ENCODE results near the gene EVA1A. TPM values are rescaled to one million over a fixed set of nuclear protein-coding genes. Genes with fewer than 3 reads are reported as not detected.

Gene EVA1A
- total and polyA plus RNA-seq, 3 donors from 2014 or later = 5.2 to 13.8 (median 10.3) TPM

DNA sequence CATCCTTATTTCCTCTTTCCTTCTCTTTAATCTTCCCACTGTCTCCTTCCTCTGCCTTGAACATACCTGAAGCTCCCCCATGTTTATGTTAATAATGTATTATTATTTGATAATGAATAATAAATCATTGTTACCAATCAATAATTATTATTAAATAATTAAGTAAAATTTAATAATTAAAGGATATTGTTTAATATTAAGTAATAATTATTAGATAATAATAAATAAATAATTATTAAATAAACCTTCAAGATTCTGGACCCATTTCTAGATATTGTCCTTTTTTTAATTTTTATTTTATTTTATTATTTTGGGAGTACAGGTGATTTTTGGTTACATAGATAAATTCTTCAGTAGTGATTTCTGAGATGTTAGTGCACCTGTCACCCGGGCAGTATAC, 7.4 kb upstream of the EVA1A start:
- intact Hi-C loops (cut with DNase I; ENCODE audit: low total_unique reads) = no loop called here
- DNase-seq = no peak
- WGBS, 2 donors = 97 to 100% methylated on average over 1 of the region's 1 CpG

DNA sequence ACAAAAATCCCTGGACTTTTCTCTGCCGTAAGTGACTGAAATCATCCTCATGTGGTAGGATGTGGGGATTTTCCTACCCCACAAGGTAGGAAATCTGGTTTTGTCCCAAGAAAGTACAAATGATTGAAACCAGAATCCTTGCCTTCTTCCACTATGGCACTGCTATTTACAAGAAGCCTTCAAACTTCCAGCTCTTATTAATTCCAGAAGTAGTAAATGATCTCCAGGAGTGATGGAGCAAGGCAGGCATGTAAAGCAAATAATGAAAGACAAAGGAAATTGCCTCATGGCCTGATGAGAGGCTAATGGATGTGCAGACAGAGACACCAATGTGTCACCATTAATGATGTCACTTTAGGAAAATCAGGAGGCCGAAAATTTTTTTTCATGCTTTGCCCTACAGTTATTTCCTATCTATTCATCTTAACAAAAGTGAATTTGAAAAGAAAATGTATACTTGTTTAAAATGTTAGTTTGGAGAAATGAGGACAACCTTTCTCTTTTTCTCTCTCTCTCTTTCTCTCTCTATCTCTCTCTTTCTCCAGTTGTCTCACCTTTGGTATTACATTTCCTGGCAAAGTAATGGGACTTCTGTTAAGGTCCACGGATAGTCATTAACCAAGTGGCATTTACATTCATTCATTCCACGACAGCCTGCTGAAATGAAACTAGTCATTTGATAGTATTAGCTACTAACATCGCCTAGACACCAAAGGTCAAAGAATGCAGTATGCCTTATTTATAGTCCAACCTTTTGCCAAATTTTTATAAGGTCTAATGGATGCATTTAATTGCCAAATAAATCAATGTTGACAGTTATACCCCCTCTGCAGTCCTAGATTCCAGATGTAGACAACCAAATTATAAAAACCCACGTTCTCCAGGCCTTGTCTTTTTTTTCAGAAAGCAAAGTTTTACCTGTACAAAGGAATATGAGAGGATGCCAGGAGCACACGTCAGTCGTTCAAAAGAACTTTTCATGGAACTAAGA, 5.0 kb upstream of the EVA1A start:
- no peaks in the 10 kb centered on the region for H3K27me3 ChIP-seq
- intact Hi-C loops (cut with DNase I; ENCODE audit: low total_unique reads) = no loop called here
- TF ChIP-seq POLR2A (IDR thresholded peaks at IDR 0.05) = no peak
- TF ChIP-seq, protein P1, sequence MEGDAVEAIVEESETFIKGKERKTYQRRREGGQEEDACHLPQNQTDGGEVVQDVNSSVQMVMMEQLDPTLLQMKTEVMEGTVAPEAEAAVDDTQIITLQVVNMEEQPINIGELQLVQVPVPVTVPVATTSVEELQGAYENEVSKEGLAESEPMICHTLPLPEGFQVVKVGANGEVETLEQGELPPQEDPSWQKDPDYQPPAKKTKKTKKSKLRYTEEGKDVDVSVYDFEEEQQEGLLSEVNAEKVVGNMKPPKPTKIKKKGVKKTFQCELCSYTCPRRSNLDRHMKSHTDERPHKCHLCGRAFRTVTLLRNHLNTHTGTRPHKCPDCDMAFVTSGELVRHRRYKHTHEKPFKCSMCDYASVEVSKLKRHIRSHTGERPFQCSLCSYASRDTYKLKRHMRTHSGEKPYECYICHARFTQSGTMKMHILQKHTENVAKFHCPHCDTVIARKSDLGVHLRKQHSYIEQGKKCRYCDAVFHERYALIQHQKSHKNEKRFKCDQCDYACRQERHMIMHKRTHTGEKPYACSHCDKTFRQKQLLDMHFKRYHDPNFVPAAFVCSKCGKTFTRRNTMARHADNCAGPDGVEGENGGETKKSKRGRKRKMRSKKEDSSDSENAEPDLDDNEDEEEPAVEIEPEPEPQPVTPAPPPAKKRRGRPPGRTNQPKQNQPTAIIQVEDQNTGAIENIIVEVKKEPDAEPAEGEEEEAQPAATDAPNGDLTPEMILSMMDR (IDR thresholded peaks at IDR 0.05) = no peak
- H3K4me3 ChIP-seq = no peak overlapping the region
- peaks cover 12% of the 10 kb centered on the region for H3K4me1 ChIP-seq
- 88 to 89% methylated on average over 8 of the region's 8 CpGs for WGBS, 2 donors
- H3K27ac ChIP-seq = no peak overlapping the region
- no peak for DNase-seq
- no peaks in the 10 kb centered on the region for H3K36me3 ChIP-seq (ENCODE audit: low read depth, missing control alignments)
- H3K9me3 ChIP-seq = no peaks in the 10 kb centered on the region

More for the DNA sequence above, 7.4 kb upstream of the EVA1A start:
- H3K9me3 ChIP-seq = no peaks in the 10 kb centered on the region
- peaks cover 9% of the 10 kb centered on the region for H3K4me1 ChIP-seq
- TF ChIP-seq, protein P1 (IDR thresholded peaks at IDR 0.05) = no peak
- no peak for TF ChIP-seq POLR2A (IDR thresholded peaks at IDR 0.05)
- H3K27me3 ChIP-seq = no peaks in the 10 kb centered on the region
- H3K4me3 ChIP-seq = no peak overlapping the region
- H3K36me3 ChIP-seq (ENCODE audit: low read depth, missing control alignments) = no peaks in the 10 kb centered on the region
- no peak overlapping the region for H3K27ac ChIP-seq

DNA sequence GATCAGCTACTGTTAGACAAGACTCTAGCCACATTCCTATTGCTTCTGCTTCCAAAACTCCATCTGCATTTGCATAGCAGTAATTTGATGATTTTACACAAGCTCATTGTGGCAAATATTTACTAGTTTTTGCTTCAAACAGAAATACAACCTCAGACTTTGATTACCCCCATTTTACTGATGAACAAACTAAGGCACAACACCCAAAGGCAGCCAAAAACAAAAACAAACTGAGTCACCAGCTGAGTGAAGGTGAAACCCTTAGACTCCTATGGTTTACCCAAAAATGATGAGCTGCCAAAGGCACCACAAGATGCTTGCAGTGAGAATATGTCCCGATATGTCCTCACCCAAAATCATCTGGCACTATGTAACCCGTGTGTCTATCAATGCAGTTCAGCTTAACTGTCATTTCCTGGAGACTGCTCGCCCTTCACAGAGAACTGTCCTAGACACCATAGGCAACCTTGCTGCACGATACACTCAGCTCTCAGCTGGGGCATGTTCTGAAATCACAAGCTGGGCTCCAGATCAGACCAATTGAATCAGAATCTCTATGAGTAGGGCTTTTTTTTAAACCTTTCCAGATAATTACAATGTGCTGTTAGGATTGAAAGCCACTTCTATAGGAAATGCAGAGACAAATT, 4.1 kb upstream of the EVA1A start:
- Histone ChIP-seq H3K27ac (no peak overlapping the region), H3K27me3 (no peaks in the 10 kb centered on the region), H3K9me3 (no peaks in the 10 kb centered on the region), H3K4me3 (no peak overlapping the region), H3K36me3 (ENCODE audit: low read depth, missing control alignments) (no peaks in the 10 kb centered on the region), H3K4me1 (peaks cover 11% of the 10 kb centered on the region)
- no peak for TF ChIP-seq POLR2A (IDR thresholded peaks at IDR 0.05)
- TF ChIP-seq, protein P1 (IDR thresholded peaks at IDR 0.05) = no peak
- intact Hi-C loops (cut with DNase I; ENCODE audit: low total_unique reads) = no loop called here
- WGBS, 2 donors = 93 to 98% methylated on average over 4 of the region's 4 CpGs
- no peak for DNase-seq

DNA sequence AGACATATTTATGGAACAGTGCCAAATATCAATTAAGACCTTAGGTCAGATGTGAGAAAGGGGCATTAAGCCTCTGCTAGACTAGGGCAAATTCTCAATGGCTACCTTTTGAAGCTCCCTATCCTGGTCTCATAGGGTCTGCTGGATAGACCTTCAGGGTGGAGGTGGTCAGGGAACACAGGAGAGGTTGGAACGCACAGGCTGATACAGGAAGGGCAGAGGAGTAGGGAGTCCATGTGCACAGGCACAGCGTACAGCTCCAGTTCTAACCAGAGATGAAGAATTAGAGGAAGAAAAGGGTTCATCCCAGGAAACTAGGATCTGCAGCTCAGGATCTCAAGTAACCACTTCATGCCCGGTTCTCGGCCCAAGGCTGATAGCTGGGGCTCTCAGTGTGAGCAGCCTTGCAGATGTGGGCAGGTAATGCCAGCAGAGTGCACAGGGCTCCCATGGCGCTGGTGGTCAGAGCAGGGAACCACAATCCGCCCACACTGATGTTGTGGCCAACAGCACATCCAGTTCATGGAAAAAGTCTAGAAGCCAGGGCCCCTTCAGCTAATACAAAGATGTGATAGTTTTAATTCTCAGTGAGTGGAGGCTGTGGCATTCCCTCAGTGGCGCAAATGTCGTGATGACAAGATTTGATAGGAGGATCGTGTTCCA, 3.4 kb upstream of the EVA1A start:
- no peak overlapping the region for H3K27ac ChIP-seq
- H3K36me3 ChIP-seq (ENCODE audit: low read depth, missing control alignments) = no peaks in the 10 kb centered on the region
- intact Hi-C loops (cut with DNase I; ENCODE audit: low total_unique reads) = no loop called here
- WGBS, 2 donors = 89 to 91% methylated on average over 7 to 9 of the region's 9 CpGs
- TF ChIP-seq POLR2A (IDR thresholded peaks at IDR 0.05) = no peak
- TF ChIP-seq, protein P1 (IDR thresholded peaks at IDR 0.05) = no peak
- H3K27me3 ChIP-seq = no peaks in the 10 kb centered on the region
- no peaks in the 10 kb centered on the region for H3K9me3 ChIP-seq
- H3K4me3 ChIP-seq = no peak overlapping the region
- DNase-seq = no peak
- peaks cover 11% of the 10 kb centered on the region for H3K4me1 ChIP-seq

Data from testis (tissue), 3 donors.